NK-92 (cell line): ENCODE results near the gene CYSLTR2.
"Not testable (repeated sequence)": the region's sequence is repeated elsewhere in the genome, so short reads cannot be mapped to it uniquely, and the experiment has no call there.

Source experiments
- DNase-seq: peaks from one replicate; lab custom pipeline; 2025; ENCODE audit not compliant: unreplicated experiment; lab: John Stamatoyannopoulos, UW

The CYSLTR2 gene

GRCh38 chr13:48687249-48687648 lies 33.5 kb downstream of the CYSLTR2 start:
- DNase-seq, result no peak

GRCh38 chr13:48693998-48694397 lies 40.3 kb downstream of the CYSLTR2 start:
- DNase-seq, result no peak

- no peak for DNase-seq
These were observed 42.0 kb downstream of the CYSLTR2 start for GRCh38 chr13:48695776-48696175.

- DNase-seq, result not testable (repeated sequence)
These were observed 42.9 kb downstream of the CYSLTR2 start for GRCh38 chr13:48696676-48697075.

- no peak for DNase-seq
These were observed 53.7 kb downstream of the CYSLTR2 start for GRCh38 chr13:48707405-48707804.

GRCh38 chr13:48708764-48709163 lies 55.0 kb downstream of the CYSLTR2 start:
- DNase-seq, result no peak

- no peak for DNase-seq
These were observed 55.5 kb downstream of the CYSLTR2 start for GRCh38 chr13:48709213-48709612.

- DNase-seq, result no peak
These were observed 56.4 kb downstream of the CYSLTR2 start for GRCh38 chr13:48710160-48710559.

GRCh38 chr13:48712141-48712540 lies 58.4 kb downstream of the CYSLTR2 start:
- no peak for DNase-seq

- no peak for DNase-seq
These were observed 62.2 kb downstream of the CYSLTR2 start for GRCh38 chr13:48715977-48716376.

GRCh38 chr13:48720621-48721020 lies 66.9 kb downstream of the CYSLTR2 start:
- DNase-seq, result no peak

- no peak for DNase-seq
These were observed 69.4 kb downstream of the CYSLTR2 start for GRCh38 chr13:48723168-48723567.

GRCh38 chr13:48725271-48725670 lies 71.5 kb downstream of the CYSLTR2 start:
- no peak for DNase-seq

- DNase-seq, result no peak
These were observed 73.0 kb downstream of the CYSLTR2 start for GRCh38 chr13:48726711-48727110.

- DNase-seq, result no peak
These were observed 73.7 kb downstream of the CYSLTR2 start for GRCh38 chr13:48727241-48728011.

GRCh38 chr13:48728226-48728625 lies 74.5 kb downstream of the CYSLTR2 start:
- no peak for DNase-seq

GRCh38 chr13:48728876-48729275 lies 75.1 kb downstream of the CYSLTR2 start:
- DNase-seq, result no peak

GRCh38 chr13:48729856-48730255 lies 76.1 kb downstream of the CYSLTR2 start:
- no peak for DNase-seq

- no peak for DNase-seq
These were observed 77.4 kb downstream of the CYSLTR2 start for GRCh38 chr13:48731001-48731658.

- no peak for DNase-seq
These were observed 78.3 kb downstream of the CYSLTR2 start for GRCh38 chr13:48731957-48732569.

- no peak for DNase-seq
These were observed 80.1 kb downstream of the CYSLTR2 start for GRCh38 chr13:48733739-48734335.

GRCh38 chr13:48735571-48735970 lies 81.8 kb downstream of the CYSLTR2 start:
- DNase-seq, result no peak
